K562 (cell line): Measurements from ENCODE around the gene ADGRL3. TPM values are rescaled to one million over a fixed set of nuclear protein-coding genes. Genes with fewer than 3 reads are reported as not detected.

Source experiments
- ATAC-seq: fragments of 200-7000 bp; cut with Tn5 transposase; 3 replicates; pipeline ENCODE4 v1.9.1; 2020; ENCODE audit warnings: moderate library complexity
- BruUV-seq: library from RNA; stranded (reverse); fragments of 400-500 nt; replicated peaks from 2 replicates; lab custom pipeline; 2021; lab: Mats Ljungman, UMichigan
- CTCF ChIA-PET: fragments of 300-600 bp; formaldehyde crosslinking; extraction: SDS; loops from one replicate; lab custom pipeline; 2021; ENCODE audit warnings: low intra/inter-chr PET ratio; lab: Yijun Ruan, JAX
- POLR2A ChIA-PET: fragments of 300-600, 350-650 bp; sonication (Branson Sonifier 250); formaldehyde crosslinking; extraction: SDS; loops from one replicate; lab custom pipeline; 2021; ENCODE audit warnings: antibody characterized with exemption, inconsistent platforms; lab: Yijun Ruan, JAX
- DNase-seq, 4 experiments: peaks; one replicate each; pipeline versions ENCODE4 v3.0.0 to v3.0.0-alpha.2; 2011 to 2018; ENCODE audit warnings: low spot score in 3 of 4, mixed read lengths in 3 of 4; ENCODE audit errors: extremely low read depth in 1 of 4
- FAIRE-seq: peaks from 2 replicates; lab custom pipeline; 2011; peaks lifted over from hg19 to GRCh38; lab: Jason Lieb, UNC
- H2AFZ ChIP-seq: 2 replicates; pipeline ENCODE4 v1.6.0; 2011; ENCODE audit warnings: low read depth, low read length, control low read depth, inconsistent platforms
- H3K27ac ChIP-seq: fragments of 200-600 bp; 3 replicates; pipeline ENCODE4 v1.8.0; 2011; ENCODE audit warnings: low read depth, mild to moderate bottlenecking, control low read depth, inconsistent platforms, low read length, moderate library complexity, mixed read lengths; ENCODE audit errors: extremely low read depth
- H3K27me3 ChIP-seq, 2 experiments: fragments of 300-600 bp in 1 of 2; 2 replicates in 1 of 2; 3 replicates in 1 of 2; pipeline versions ENCODE4 v1.6.0 to v1.8.0; 2011; ENCODE audit warnings: inconsistent platforms in 2 of 2, low read length in 2 of 2, mild to moderate bottlenecking in 1 of 2, mixed read lengths in 1 of 2, moderate library complexity in 1 of 2; ENCODE audit not compliant: control insufficient read depth in 2 of 2, insufficient read depth in 2 of 2
- H3K36me3 ChIP-seq: fragments of 300-600 bp; 3 replicates; pipeline ENCODE4 v1.8.0; 2011; ENCODE audit warnings: mild to moderate bottlenecking, low read length, inconsistent platforms; ENCODE audit not compliant: control insufficient read depth, insufficient read depth
- H3K4me1 ChIP-seq, 2 experiments: fragments of 200-600 bp in 1 of 2; replicated peaks in 1 of 2; 2 replicates in 1 of 2; 3 replicates in 1 of 2; pipeline versions ENCODE4 v1.5.1 to v1.8.0; 2011; ENCODE audit warnings: inconsistent platforms in 2 of 2, low read length in 2 of 2, mild to moderate bottlenecking in 1 of 2, mixed read lengths in 1 of 2, moderate library complexity in 1 of 2; ENCODE audit not compliant: control insufficient read depth in 2 of 2, insufficient read depth in 2 of 2
- H3K4me2 ChIP-seq: 2 replicates; pipeline ENCODE4 v1.6.1; 2011; ENCODE audit warnings: low read length, control low read depth, inconsistent platforms, mixed read lengths; ENCODE audit not compliant: insufficient read depth
- H3K4me3 ChIP-seq: fragments of 200-600 bp; sonication (generic), shearing (Covaris generic); 2 replicates; pipeline ENCODE4 v1.5.1; 2016; ENCODE audit warnings: control low read depth, inconsistent platforms
- H3K79me2 ChIP-seq: fragments of 200-600 bp; 3 replicates; pipeline ENCODE4 v1.8.0; 2011; ENCODE audit warnings: low read length, inconsistent platforms; ENCODE audit not compliant: control insufficient read depth, insufficient read depth
- H3K9ac ChIP-seq, 2 experiments: 2 replicates each; pipeline versions ENCODE4 v1.6.0 to v1.6.1; 2011; ENCODE audit warnings: low read depth in 2 of 2, low read length in 2 of 2, control low read depth in 1 of 2, inconsistent platforms in 1 of 2, mild to moderate bottlenecking in 1 of 2, mixed read lengths in 1 of 2; ENCODE audit not compliant: insufficient read depth in 1 of 2
- H3K9me1 ChIP-seq: one replicate; pipeline ENCODE4 v1.6.0; 2011; ENCODE audit warnings: inconsistent platforms, mild to moderate bottlenecking, low read length, moderate library complexity; ENCODE audit not compliant: control insufficient read depth, insufficient read depth
- H3K9me3 ChIP-seq: replicated peaks from 2 replicates; pipeline ENCODE4 v1.5.1; 2011; ENCODE audit warnings: low read depth, low read length, inconsistent platforms; ENCODE audit not compliant: control insufficient read depth, insufficient read depth
- H4K20me1 ChIP-seq: replicated peaks from 2 replicates; pipeline ENCODE4 v1.6.1; 2011; ENCODE audit warnings: low read length, inconsistent platforms, mixed read lengths; ENCODE audit not compliant: control insufficient read depth, insufficient read depth
- BRCA1 ChIP-seq, 2 experiments: fragments of 450-650 bp in 1 of 2; sonication (generic) in 1 of 2; formaldehyde crosslinking in 1 of 2; IDR thresholded peaks; 2 replicates each; pipeline versions ENCODE4 v1.5.0 to v1.6.1; 2017 to 2020; ENCODE audit warnings: mild to moderate bottlenecking in 1 of 2, missing genetic modification reagents in 1 of 2
- NCOA1 ChIP-seq: fragments of 450-650 bp; IDR thresholded peaks from 2 replicates; pipeline ENCODE4 v1.6.1; 2016; ENCODE audit warnings: low read depth
- SAFB ChIP-seq: fragments of 200-400 bp; formaldehyde crosslinking; IDR thresholded peaks from 2 replicates; pipeline ENCODE4 v1.6.1; 2017; ENCODE audit warnings: low read depth, low read length, borderline replicate concordance
- SPI1 ChIP-seq: IDR thresholded peaks from 2 replicates; pipeline ENCODE4 v1.6.1; 2011; ENCODE audit warnings: low read depth, low read length, control low read depth, borderline replicate concordance
- ZNF24 ChIP-seq: fragments of 450-650 bp; IDR thresholded peaks from 2 replicates; pipeline ENCODE4 v1.6.1; 2016
- ZNF280B ChIP-seq: fragments of 250-450 bp; sonication (Bioruptor Pico); IDR thresholded peaks from 2 replicates; pipeline ENCODE4 v1.5.1; 2021; ENCODE audit warnings: mild to moderate bottlenecking
- ZNF3 ChIP-seq: fragments of 250-450 bp; sonication (Bioruptor Pico); IDR thresholded peaks from 2 replicates; pipeline ENCODE4 v1.5.0; 2021; ENCODE audit warnings: mild to moderate bottlenecking, moderate library complexity
- ZNF507 ChIP-seq: conservative IDR thresholded peaks from 2 replicates; pipeline ENCODE4 v1.6.1; 2017; ENCODE audit warnings: missing genetic modification characterization, missing compliant biosample characterization
- in situ Hi-C: fragments of 300-500 bp; cut with MboI; formaldehyde crosslinking; loops from 4 replicates; pipeline ENCODE4 v1.15.0; 2018; ENCODE audit warnings: inconsistent platforms, mixed read lengths
- intact Hi-C: fragments of 100-400 bp; cut with micrococcal nuclease; formaldehyde crosslinking; loops from 2 replicates; pipeline ENCODE4 v1.14.2; 2022
- polyA plus RNA-seq, 8 experiments: library from polyadenylated mRNA; depleted of rRNA in 4 of 8; stranded (reverse) in 5 of 8; unstranded in 3 of 8; fragments of >200 nt; fragmentation: Nextera tagmentation in 2 of 8; fragmentation: Illumina TruSeq in 1 of 8; extraction: Ambion mirVana in 2 of 8; extraction: Trizol in 1 of 8; gene quantifications; 2 replicates each; pipeline versions ENCODE4 v1.2.1 to v1.2.3, GENCODE V29; 2011 to 2014; ENCODE audit warnings: inconsistent platforms in 1 of 8, missing spikeins in 1 of 8
- total RNA-seq, 7 experiments: library from RNA; depleted of rRNA in 6 of 7; stranded (reverse); fragments of >200 nt in 6 of 7; fragmentation: Illumina TruSeq in 2 of 7; extraction: Trizol in 2 of 7; gene quantifications; 2 replicates each; pipeline versions ENCODE4 v1.2.1 to v1.2.3, GENCODE V29; 2011 to 2021; ENCODE audit warnings: low replicate concordance in 1 of 7
- TF ChIP-seq, protein P1 (sequence below): fragments of 250-450 bp; sonication (Bioruptor Pico); IDR thresholded peaks from 2 replicates; pipeline ENCODE4 v1.4.0; 2020; ENCODE audit warnings: mild to moderate bottlenecking, moderate library complexity
- TF ChIP-seq, protein P2 (sequence below): fragments of 150-350 bp; conservative IDR thresholded peaks from 2 replicates; pipeline ENCODE4 v1.6.1; 2014; ENCODE audit warnings: low read length
- TF ChIP-seq, protein P3 (sequence below): IDR thresholded peaks from 2 replicates; pipeline ENCODE4 v1.6.1; 2016; ENCODE audit warnings: missing genetic modification characterization, missing compliant biosample characterization

The ADGRL3 gene
- total and polyA plus RNA-seq, 9 of the 15 experiments (the other 6 are each of a cell fraction or from before 2014, with no cell fraction given): 0.03 to 0.14 (median 0.04) TPM; not detected in 2

GRCh38 chr4:61428950-61429349, 228.8 kb downstream of the ADGRL3 start:
- no peak for TF ChIP-seq NCOA1
- no peak for TF ChIP-seq ZNF280B
- TF ChIP-seq, protein P1, sequence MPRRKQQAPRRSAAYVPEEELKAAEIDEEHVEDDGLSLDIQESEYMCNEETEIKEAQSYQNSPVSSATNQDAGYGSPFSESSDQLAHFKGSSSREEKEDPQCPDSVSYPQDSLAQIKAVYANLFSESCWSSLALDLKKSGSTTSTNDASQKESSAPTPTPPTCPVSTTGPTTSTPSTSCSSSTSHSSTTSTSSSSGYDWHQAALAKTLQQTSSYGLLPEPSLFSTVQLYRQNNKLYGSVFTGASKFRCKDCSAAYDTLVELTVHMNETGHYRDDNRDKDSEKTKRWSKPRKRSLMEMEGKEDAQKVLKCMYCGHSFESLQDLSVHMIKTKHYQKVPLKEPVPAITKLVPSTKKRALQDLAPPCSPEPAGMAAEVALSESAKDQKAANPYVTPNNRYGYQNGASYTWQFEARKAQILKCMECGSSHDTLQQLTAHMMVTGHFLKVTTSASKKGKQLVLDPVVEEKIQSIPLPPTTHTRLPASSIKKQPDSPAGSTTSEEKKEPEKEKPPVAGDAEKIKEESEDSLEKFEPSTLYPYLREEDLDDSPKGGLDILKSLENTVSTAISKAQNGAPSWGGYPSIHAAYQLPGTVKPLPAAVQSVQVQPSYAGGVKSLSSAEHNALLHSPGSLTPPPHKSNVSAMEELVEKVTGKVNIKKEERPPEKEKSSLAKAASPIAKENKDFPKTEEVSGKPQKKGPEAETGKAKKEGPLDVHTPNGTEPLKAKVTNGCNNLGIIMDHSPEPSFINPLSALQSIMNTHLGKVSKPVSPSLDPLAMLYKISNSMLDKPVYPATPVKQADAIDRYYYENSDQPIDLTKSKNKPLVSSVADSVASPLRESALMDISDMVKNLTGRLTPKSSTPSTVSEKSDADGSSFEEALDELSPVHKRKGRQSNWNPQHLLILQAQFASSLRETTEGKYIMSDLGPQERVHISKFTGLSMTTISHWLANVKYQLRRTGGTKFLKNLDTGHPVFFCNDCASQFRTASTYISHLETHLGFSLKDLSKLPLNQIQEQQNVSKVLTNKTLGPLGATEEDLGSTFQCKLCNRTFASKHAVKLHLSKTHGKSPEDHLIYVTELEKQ (CRISPR knock-in tag): no peak
- TF ChIP-seq, protein P2, sequence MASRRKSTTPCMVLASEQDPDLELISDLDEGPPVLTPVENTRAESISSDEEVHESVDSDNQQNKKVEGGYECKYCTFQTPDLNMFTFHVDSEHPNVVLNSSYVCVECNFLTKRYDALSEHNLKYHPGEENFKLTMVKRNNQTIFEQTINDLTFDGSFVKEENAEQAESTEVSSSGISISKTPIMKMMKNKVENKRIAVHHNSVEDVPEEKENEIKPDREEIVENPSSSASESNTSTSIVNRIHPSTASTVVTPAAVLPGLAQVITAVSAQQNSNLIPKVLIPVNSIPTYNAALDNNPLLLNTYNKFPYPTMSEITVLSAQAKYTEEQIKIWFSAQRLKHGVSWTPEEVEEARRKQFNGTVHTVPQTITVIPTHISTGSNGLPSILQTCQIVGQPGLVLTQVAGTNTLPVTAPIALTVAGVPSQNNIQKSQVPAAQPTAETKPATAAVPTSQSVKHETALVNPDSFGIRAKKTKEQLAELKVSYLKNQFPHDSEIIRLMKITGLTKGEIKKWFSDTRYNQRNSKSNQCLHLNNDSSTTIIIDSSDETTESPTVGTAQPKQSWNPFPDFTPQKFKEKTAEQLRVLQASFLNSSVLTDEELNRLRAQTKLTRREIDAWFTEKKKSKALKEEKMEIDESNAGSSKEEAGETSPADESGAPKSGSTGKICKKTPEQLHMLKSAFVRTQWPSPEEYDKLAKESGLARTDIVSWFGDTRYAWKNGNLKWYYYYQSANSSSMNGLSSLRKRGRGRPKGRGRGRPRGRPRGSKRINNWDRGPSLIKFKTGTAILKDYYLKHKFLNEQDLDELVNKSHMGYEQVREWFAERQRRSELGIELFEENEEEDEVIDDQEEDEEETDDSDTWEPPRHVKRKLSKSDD: no peak
- TF ChIP-seq ZNF24: no peak
- TF ChIP-seq SPI1: no peak
- no peak for TF ChIP-seq ZNF507 (tag)
- TF ChIP-seq SAFB: no peak
- TF ChIP-seq ZNF3 (CRISPR knock-in tag): no peak
- no peak for TF ChIP-seq BRCA1 (IDR thresholded peaks at IDR 0.05)
- no peak for TF ChIP-seq BRCA1 (CRISPR knock-in tag; IDR thresholded peaks at IDR 0.05)
- TF ChIP-seq, protein P3, sequence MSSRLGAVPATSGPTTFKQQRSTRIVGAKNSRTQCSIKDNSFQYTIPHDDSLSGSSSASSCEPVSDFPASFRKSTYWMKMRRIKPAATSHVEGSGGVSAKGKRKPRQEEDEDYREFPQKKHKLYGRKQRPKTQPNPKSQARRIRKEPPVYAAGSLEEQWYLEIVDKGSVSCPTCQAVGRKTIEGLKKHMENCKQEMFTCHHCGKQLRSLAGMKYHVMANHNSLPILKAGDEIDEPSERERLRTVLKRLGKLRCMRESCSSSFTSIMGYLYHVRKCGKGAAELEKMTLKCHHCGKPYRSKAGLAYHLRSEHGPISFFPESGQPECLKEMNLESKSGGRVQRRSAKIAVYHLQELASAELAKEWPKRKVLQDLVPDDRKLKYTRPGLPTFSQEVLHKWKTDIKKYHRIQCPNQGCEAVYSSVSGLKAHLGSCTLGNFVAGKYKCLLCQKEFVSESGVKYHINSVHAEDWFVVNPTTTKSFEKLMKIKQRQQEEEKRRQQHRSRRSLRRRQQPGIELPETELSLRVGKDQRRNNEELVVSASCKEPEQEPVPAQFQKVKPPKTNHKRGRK (tag): no peak
- no peaks in the 10 kb centered on the region for H3K9me1 ChIP-seq
- no peaks in the 10 kb centered on the region for H4K20me1 ChIP-seq
- no TSS peak for BruUV-seq
- H3K4me2 ChIP-seq: no peak overlapping the region
- no peak overlapping the region for H2AFZ ChIP-seq
- no peak overlapping the region for H3K4me3 ChIP-seq
- POLR2A ChIA-PET: no interaction called here
- intact Hi-C loops: no loop called here
- H3K79me2 ChIP-seq: no peaks in the 10 kb centered on the region
- no peaks in the 10 kb centered on the region for H3K9me3 ChIP-seq
- DNase-seq (no peak), FAIRE-seq (no peak), ATAC-seq (no peak)
- H3K9ac ChIP-seq: no peak overlapping the region
- in situ Hi-C loops: no loop called here
- CTCF ChIA-PET: no interaction called here
- H3K27me3 ChIP-seq: no peaks in the 10 kb centered on the region
- no peaks in the 10 kb centered on the region for H3K4me1 ChIP-seq
- no peaks in the 10 kb centered on the region for H3K36me3 ChIP-seq
- H3K27ac ChIP-seq: no peak overlapping the region
